ENCODE data around the gene BCL7A.

BCL7A gene

DNA sequence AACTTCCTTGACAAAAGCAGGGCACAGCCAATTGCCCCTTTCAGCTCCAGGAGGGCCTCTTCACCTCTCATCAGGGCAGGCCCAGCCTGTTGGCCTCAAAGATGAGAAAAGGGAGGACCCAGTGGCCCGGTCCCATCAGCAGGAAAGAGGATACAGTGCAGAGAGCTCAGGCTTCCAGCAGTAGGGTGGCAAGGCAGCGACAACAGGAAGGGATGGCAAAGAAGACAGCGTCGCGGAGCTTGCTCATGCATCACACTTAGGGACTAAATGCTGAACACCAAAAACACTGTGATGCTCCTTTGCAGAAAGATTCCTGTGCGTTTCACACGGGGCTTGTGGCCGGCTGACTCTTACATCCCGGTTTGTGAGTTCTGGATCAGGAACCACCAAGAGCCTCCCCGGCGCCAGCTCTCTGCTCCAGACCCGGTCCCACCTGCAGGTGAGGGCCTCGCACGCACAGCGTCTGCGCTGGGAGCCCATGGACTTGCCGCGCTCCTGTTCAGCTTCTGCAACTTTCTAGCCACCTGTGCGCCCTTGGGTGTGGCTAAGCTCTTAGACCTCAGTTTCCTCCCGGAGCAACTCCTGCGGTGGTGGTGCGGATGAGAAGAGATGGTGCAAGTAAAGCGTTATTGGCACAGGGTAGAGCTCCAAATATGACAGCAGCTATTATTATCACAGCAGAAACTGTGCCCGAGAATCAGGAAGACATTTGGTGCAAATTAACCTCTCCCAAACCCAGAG lies 15.3 kb upstream of the BCL7A start:
- no peak overlapping the region for H3K4me2 ChIP-seq (ENCODE audit: low read depth, low read length, poor library complexity, severe bottlenecking)
- H3K36me3 ChIP-seq (ENCODE audit: insufficient read depth, low read length): no peaks in the 10 kb centered on the region
- H3K9me3 ChIP-seq (ENCODE audit: insufficient read depth, low read depth, low read length): no peaks in the 10 kb centered on the region
- H4K20me1 ChIP-seq (ENCODE audit: insufficient read depth, low read length, poor library complexity, severe bottlenecking): no peaks in the 10 kb centered on the region
- TF ChIP-seq, protein P1, sequence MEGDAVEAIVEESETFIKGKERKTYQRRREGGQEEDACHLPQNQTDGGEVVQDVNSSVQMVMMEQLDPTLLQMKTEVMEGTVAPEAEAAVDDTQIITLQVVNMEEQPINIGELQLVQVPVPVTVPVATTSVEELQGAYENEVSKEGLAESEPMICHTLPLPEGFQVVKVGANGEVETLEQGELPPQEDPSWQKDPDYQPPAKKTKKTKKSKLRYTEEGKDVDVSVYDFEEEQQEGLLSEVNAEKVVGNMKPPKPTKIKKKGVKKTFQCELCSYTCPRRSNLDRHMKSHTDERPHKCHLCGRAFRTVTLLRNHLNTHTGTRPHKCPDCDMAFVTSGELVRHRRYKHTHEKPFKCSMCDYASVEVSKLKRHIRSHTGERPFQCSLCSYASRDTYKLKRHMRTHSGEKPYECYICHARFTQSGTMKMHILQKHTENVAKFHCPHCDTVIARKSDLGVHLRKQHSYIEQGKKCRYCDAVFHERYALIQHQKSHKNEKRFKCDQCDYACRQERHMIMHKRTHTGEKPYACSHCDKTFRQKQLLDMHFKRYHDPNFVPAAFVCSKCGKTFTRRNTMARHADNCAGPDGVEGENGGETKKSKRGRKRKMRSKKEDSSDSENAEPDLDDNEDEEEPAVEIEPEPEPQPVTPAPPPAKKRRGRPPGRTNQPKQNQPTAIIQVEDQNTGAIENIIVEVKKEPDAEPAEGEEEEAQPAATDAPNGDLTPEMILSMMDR (conservative IDR thresholded peaks at IDR 0.05; ENCODE audit: low read length): no peak
- no peak for TF ChIP-seq EZH2phosphoT487 (IDR thresholded peaks at IDR 0.05; ENCODE audit: borderline replicate concordance)
- H3K9ac ChIP-seq (ENCODE audit: low read depth, low read length, poor library complexity, severe bottlenecking): peak overlapping the region; percentile 25
- H3F3A ChIP-seq (ENCODE audit: low read depth): peaks cover 3% of the 10 kb centered on the region; the same call in 1 of the 2 replicates
- H3K79me2 ChIP-seq (ENCODE audit: insufficient read depth, low read length): no peaks in the 10 kb centered on the region
- H3K27me3 ChIP-seq (ENCODE audit: insufficient read depth, low read length, poor library complexity, severe bottlenecking): no peaks in the 10 kb centered on the region
- H3K4me1 ChIP-seq (ENCODE audit: insufficient read depth, low read length, poor library complexity, severe bottlenecking): peaks cover 41% of the 10 kb centered on the region
- H3K9me2 ChIP-seq (replicated peaks; ENCODE audit: low read depth, low read length): no peaks in the 10 kb centered on the region
- H2AFZ ChIP-seq (ENCODE audit: low read length): no peak overlapping the region
- no peak overlapping the region for H3K4me3 ChIP-seq (ENCODE audit: low read length, poor library complexity, severe bottlenecking)

DNA sequence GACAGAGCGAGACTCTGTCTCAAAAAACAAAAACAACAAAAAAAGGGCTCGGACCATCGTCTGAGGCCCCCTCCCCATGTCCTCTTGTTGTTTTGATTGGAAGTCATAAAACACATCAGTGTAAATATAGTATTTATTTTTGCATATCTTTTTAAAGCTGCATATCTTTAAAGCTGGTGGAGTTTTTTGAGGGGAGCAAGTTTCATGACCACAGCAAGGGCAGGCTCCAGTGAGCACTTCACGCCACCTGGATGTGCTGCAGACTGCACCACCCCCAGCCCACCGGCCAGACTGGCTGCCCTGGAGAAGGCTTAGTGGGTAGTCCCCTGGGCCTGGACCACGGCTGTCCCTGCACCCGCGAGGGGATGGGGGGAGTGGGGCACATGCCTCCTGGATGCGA lies 11.9 kb upstream of the BCL7A start:
- Histone ChIP-seq H4K20me1 (ENCODE audit: insufficient read depth, low read length, poor library complexity, severe bottlenecking) (no peaks in the 10 kb centered on the region), H3K79me2 (ENCODE audit: insufficient read depth, low read length) (no peaks in the 10 kb centered on the region), H3K4me1 (ENCODE audit: insufficient read depth, low read length, poor library complexity, severe bottlenecking) (peaks cover 33% of the 10 kb centered on the region), H3K4me3 (ENCODE audit: low read length, poor library complexity, severe bottlenecking) (no peak overlapping the region), H3K9me2 (replicated peaks; ENCODE audit: low read depth, low read length) (no peaks in the 10 kb centered on the region), H3K4me2 (ENCODE audit: low read depth, low read length, poor library complexity, severe bottlenecking) (no peak overlapping the region), H3F3A (ENCODE audit: low read depth) (peaks cover under 1% of the 10 kb centered on the region; the same call in 1 of the 2 replicates), H3K9me3 (ENCODE audit: insufficient read depth, low read depth, low read length) (no peaks in the 10 kb centered on the region), H3K36me3 (ENCODE audit: insufficient read depth, low read length) (no peaks in the 10 kb centered on the region), H3K9ac (ENCODE audit: low read depth, low read length, poor library complexity, severe bottlenecking) (no peak overlapping the region), H2AFZ (ENCODE audit: low read length) (no peak overlapping the region), H3K27me3 (ENCODE audit: insufficient read depth, low read length, poor library complexity, severe bottlenecking) (no peaks in the 10 kb centered on the region)
- TF ChIP-seq EZH2phosphoT487 (IDR thresholded peaks at IDR 0.05; ENCODE audit: borderline replicate concordance): no peak
- TF ChIP-seq, protein P1 (conservative IDR thresholded peaks at IDR 0.05; ENCODE audit: low read length): no peak

DNA sequence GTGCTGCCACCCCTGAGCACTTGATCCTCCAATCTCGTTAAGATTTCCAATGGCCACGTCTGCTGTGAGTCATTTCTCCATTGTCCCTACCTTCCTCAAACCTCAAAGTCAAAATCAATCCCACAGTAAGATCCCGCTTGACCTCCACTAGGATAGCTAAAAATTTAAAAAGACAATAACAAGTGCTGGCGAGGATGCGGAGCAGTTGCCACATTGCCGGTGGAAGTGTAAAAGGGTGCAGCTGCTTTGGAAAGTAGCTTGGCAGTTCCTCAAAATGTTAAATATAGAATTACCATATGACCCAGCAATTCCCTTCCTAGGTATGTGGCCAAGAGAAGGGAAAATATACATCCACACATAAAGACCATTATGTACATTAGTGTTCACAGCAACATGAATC lies 9.5 kb upstream of the BCL7A start:
- Histone ChIP-seq H3K9me2 (replicated peaks; ENCODE audit: low read depth, low read length) (no peaks in the 10 kb centered on the region), H3F3A (ENCODE audit: low read depth) (no peaks in the 10 kb centered on the region), H4K20me1 (ENCODE audit: insufficient read depth, low read length, poor library complexity, severe bottlenecking) (no peaks in the 10 kb centered on the region)

More for the DNA sequence above, 9.5 kb upstream of the BCL7A start:
- Histone ChIP-seq H3K9ac (ENCODE audit: low read depth, low read length, poor library complexity, severe bottlenecking) (no peak overlapping the region), H3K4me2 (ENCODE audit: low read depth, low read length, poor library complexity, severe bottlenecking) (no peak overlapping the region), H3K9me3 (ENCODE audit: insufficient read depth, low read depth, low read length) (no peaks in the 10 kb centered on the region), H3K27me3 (ENCODE audit: insufficient read depth, low read length, poor library complexity, severe bottlenecking) (no peaks in the 10 kb centered on the region), H3K4me3 (ENCODE audit: low read length, poor library complexity, severe bottlenecking) (no peak overlapping the region), H3K4me1 (ENCODE audit: insufficient read depth, low read length, poor library complexity, severe bottlenecking) (peaks cover 14% of the 10 kb centered on the region), H2AFZ (ENCODE audit: low read length) (no peak overlapping the region), H3K36me3 (ENCODE audit: insufficient read depth, low read length) (no peaks in the 10 kb centered on the region), H3K79me2 (ENCODE audit: insufficient read depth, low read length) (no peaks in the 10 kb centered on the region)
- no peak for TF ChIP-seq EZH2phosphoT487 (IDR thresholded peaks at IDR 0.05; ENCODE audit: borderline replicate concordance)
- TF ChIP-seq, protein P1 (conservative IDR thresholded peaks at IDR 0.05; ENCODE audit: low read length): no peak
